ENCODE data around the gene C2CD2L. TPM values are rescaled to one million over a fixed set of nuclear protein-coding genes. Genes with fewer than 3 reads are reported as not detected.
"Not testable (repeated sequence)": the region's sequence is repeated elsewhere in the genome, so short reads cannot be mapped to it uniquely, and the experiment has no call there.

The C2CD2L gene
- polyA plus RNA-seq, 1 donor, result 8.0 TPM

DNA sequence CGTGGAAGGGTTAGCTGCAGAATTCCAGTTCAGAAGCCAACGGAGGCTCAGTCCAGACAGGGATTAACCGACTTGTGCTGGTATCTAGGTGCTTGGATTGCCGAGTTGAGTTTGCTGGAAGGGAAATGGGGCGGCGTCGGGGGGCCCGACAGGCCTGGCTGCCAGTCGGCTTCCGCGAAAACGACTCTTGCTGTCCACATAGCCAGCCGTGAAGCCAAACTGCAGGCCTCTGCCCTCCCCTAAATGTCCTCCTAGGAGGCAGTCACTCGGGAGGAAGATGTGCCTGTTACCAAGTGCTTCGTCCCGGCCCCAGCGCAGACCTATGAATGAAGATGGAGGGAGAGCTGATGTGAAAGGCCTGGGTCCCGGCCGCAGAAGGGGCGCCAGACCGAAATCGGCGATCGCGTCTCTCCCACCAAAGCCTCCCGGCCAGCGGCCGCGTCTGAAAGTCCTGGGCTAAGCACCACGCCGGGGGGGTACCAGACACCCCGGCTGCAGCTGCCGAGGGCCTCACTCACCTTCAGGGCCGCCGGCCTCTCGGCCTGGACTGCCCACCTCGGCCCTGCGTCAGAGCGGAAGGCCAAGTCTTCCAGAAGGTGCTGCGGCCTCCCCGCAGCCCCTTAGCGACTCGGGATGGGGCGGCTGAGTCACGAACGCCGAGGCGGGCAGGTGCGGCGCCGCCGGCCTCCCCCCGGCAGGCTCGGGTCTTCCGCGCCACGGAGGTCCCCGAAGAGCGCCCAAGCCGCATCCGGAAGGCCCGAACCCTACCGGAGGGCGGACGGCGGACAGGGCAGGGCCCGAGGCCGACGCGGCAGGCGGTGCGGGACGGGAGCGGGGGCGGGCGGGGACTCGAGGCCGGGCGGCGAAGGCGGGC is 13.0 kb upstream of the C2CD2L start:
- no peak for DNase-seq

GRCh38 chr11:119094816-119095065 is 12.4 kb upstream of the C2CD2L start:
- DNase-seq, result peak; percentile 78

- peak; percentile 98 for DNase-seq
These were observed 11.9 kb upstream of the C2CD2L start for GRCh38 chr11:119095066-119095880.

GRCh38 chr11:119099711-119100110 is 7.4 kb upstream of the C2CD2L start:
- DNase-seq, result no peak

DNA sequence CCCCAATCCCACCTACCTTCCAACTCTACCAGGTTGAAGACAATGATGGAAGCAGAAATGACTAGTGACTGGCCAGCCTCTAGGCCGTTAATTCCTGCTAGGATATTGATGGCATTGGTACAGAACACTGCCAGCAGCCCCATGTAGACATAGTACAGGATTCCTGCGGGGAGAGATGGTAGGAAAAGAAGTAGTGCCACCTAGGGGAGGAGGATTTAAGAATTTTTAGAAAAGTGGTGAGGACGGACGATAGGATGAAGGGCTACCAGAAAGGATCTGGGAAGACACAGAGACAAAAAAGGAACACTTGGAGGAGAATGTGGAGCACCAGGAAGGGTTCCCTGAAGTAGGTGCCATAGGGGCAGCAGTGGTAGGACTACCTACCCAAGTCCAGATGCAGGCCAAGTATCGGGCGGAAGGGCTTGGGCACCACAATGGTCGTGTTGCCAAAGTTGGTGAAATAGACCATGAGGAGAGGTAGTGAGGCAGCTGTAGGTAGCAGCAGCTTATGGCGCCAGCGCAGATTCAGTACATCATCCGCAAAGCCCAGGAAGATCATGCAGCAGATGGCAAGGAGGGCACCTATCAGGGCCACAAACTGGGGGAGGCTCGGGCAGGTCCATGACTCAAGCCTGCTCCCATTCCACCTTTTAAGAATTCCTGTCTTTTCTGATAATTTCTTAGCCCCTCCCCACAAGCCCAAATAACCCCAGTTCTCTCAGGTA is 6.7 kb upstream of the C2CD2L start:
- no peak for DNase-seq

- DNase-seq, result no peak
These were observed 6.0 kb upstream of the C2CD2L start for GRCh38 chr11:119100994-119101758.

GRCh38 chr11:119101759-119102423 is 5.3 kb upstream of the C2CD2L start, which contains the start of gene DPAGT1:
Gene DPAGT1, minus strand, starts transcription at chr11:119101853. Its CDS starts 198 bp downstream, at chr11:119101655.
- peak; percentile 93 for DNase-seq

GRCh38 chr11:119103161-119103664 is 3.9 kb upstream of the C2CD2L start:
- not testable (repeated sequence) for DNase-seq

DNA sequence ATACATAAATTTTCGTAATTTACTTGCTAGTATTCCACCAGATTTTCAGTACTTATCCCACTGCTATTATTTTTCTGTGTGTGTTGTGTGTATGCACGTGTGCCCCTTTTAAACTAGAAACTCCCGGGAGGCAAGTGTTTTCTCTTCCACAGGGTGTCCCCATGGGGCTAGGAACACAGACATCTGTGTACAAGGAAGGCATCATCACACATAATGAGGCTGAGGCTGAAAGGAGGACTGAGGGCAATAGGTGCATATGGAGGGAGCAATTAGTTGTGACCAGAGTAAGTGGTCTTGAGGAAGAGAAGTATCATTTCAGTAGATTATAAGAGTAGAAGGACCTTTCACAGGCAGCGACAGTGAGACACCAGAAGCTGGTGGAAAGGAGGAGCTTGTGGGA is 3.4 kb upstream of the C2CD2L start:
- DNase-seq, result no peak

- DNase-seq, result no peak
These were observed 498 bp downstream of the C2CD2L start for GRCh38 chr11:119107538-119108145.

DNA sequence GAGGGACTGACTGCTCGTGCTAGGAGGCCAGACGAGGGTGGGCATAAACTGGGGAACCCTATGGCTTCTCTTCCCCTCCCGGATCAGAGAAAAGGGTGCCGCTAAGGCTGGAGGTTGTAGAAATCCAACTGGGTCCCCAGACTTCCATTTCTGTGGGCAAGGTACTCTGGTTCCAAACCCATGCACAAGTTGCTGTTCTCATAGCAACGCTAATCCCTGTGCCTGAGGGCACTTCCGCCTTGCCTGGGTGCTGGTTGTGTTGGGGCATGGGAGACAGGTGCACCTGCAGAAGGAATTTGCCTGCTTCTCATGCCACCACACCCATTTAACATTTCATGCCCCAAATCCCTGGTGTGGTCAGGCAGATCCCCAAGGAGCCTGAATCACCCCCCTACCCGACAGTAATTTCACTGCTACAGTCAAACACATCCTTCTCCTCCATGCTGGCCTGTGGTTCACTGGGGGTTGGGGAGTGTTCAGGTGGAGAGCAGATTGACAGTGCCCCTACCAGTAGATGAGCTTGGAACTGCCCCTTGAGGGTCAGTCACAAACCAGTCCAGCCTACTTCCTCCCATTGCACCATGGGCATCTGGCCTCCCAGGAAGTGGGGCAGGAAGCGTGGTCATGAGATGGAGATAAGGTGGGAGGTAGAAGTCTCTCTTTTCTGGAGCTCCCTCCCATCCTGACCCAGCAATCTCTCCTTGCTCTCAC is 1.2 kb downstream of the C2CD2L start:
- no peak for DNase-seq

DNA sequence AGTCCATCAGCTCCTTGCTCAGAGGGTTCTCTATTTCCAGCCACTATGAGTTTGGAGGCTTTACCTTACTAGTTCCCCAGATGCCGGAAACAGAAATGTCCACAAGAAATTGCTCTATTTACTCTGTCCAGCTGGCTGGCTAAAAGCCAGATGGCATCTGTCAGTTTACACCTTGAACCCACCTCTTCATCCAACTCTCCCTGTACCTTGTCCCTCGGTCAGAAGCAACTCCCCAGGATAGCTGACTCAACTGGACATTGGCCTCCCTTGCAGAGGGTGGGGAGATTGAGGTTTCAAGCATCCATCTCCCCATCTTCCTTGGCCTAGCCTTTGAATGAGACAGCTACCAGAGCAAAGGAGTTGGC is 1.7 kb downstream of the C2CD2L start:
- DNase-seq, result no peak

DNA sequence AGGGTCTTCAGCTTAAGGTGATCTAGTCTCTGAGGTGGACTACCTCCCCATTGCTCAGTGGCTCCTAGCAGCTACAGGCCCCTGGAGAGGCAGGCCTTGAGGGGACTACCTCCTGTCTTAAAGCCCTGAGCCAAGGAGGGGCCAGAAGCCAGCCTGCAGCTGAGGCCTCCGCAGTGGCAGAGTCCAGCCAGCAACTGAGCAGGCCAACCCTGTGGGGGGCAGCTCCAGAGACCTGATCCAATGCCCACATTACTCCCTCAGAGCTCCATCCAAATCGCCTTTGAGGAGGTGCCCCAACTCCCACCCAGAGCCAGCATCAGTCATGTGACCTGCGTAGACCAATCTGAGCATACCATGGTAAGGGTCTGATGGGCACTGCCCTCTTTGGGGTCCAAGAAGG is 2.7 kb downstream of the C2CD2L start:
- DNase-seq, result no peak

- DNase-seq, result no peak
These were observed 3.3 kb downstream of the C2CD2L start for GRCh38 chr11:119110439-119110838.

DNA sequence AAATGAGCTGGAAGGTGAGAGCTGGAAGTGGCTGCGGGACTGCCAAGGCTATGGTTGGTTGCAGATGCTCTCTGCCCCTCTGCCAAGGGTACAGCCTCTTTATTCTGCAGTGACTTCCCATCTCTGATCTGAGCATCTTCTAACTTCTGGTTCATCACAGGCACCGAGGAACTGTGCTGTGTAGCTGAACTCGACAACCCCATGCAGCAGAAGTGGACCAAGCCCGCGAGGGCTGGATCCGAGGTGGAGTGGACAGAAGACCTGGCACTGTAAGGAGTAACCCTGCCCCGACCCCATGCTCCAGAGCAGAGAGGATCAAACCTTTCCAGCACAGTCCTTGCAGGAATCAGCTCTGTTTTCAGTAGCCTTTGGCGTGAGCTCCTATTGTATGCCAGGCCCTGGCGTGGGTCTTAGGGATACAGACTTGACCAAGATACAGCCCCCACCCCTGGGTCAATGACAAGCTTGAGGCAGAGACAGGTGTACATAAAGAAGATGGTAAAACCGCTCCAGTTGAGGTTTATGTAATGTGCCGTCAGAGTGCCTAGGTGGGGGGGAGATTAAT is 4.3 kb downstream of the C2CD2L start:
- no peak for DNase-seq

- DNase-seq, result no peak
These were observed 5.3 kb downstream of the C2CD2L start for GRCh38 chr11:119112314-119113020.

DNA sequence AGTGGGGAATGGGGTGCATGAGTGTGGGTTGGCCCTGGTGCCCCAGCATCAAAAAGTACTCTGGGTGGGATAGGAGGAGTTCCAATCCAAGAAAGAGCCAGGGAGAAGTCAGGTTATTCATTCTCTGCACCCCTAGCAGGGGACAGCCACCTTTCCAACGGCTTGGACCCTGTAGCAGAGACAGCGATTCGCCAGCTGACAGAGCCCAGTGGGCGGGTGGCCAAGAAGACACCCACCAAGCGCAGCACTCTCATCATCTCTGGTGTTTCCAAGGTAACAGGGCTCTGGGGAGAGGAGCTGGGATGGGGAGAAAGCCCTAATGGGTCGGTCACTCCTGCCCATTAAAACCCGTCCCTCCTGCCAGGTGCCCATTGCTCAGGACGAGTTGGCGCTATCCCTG is 6.6 kb downstream of the C2CD2L start:
- DNase-seq, result no peak

GRCh38 chr11:119114351-119114750 is 7.2 kb downstream of the C2CD2L start:
- no peak for DNase-seq

GRCh38 chr11:119115484-119116234 is 8.5 kb downstream of the C2CD2L start:
- DNase-seq, result no peak

Measured in hindlimb muscle (tissue), 1 donor.